ENCODE results near the gene ADRA2C.

DNA sequence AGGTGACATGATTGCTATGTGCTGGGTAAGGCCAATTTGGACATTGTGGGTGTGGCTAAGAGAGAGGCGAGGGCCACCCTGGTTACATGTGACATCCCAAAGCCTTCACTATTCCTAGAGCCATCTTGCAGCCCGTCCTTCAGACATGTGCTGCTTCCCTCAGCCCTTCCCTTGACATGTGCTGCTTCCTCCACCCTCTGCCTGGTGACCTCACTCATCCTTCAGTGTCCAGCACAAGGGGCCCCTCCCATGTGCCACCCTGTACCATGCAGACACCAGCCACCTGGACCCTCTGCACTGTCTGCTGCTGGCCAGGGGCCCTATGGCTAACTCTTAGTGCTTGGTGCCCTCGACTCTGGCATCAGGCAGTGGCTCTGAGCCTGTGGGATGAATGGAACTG lies 27.4 kb downstream of the ADRA2C start:
- TF ChIP-seq, protein P1, sequence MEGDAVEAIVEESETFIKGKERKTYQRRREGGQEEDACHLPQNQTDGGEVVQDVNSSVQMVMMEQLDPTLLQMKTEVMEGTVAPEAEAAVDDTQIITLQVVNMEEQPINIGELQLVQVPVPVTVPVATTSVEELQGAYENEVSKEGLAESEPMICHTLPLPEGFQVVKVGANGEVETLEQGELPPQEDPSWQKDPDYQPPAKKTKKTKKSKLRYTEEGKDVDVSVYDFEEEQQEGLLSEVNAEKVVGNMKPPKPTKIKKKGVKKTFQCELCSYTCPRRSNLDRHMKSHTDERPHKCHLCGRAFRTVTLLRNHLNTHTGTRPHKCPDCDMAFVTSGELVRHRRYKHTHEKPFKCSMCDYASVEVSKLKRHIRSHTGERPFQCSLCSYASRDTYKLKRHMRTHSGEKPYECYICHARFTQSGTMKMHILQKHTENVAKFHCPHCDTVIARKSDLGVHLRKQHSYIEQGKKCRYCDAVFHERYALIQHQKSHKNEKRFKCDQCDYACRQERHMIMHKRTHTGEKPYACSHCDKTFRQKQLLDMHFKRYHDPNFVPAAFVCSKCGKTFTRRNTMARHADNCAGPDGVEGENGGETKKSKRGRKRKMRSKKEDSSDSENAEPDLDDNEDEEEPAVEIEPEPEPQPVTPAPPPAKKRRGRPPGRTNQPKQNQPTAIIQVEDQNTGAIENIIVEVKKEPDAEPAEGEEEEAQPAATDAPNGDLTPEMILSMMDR (IDR thresholded peaks at IDR 0.05) = no peak
- no peak for TF ChIP-seq POLR2A (IDR thresholded peaks at IDR 0.05)

Data from lower leg skin (tissue), 3 donors.